OCI-LY7 (cell line): Measurements from ENCODE around the gene SSBP2. TPM values are rescaled to one million over a fixed set of nuclear protein-coding genes. Genes with fewer than 3 reads are reported as not detected.

ENCODE experiments used
- BruUV-seq: library from RNA; stranded (reverse); fragments of 400-500 nt; replicated peaks from 2 replicates; lab custom pipeline; 2021; lab: Mats Ljungman, UMichigan
- CTCF ChIA-PET: fragments of 300-600 bp; sonication (Branson Sonifier 250); formaldehyde crosslinking; loops from one replicate; lab custom pipeline; 2022; ENCODE audit warnings: antibody characterized with exemption; ENCODE audit not compliant: unreplicated experiment; lab: Charles Lee
- POLR2A ChIA-PET: fragments of 300-600 bp; sonication (Branson Sonifier 250); formaldehyde crosslinking; loops from one replicate; lab custom pipeline; 2022; ENCODE audit warnings: antibody characterized with exemption; lab: Charles Lee
- DNase-seq: peaks from one replicate; pipeline ENCODE4 v3.0.0-alpha.2; 2015; ENCODE audit warnings: low spot score
- H2AFZ ChIP-seq: fragments of 200-600 bp; sonication (generic), shearing (Covaris generic); 2 replicates; pipeline ENCODE4 v1.6.1; 2014; ENCODE audit warnings: mild to moderate bottlenecking, antibody characterized with exemption, low read length, moderate library complexity
- H3K27ac ChIP-seq: fragments of 200-600 bp; sonication (generic); 2 replicates; pipeline ENCODE4 v1.5.1; 2014; ENCODE audit warnings: mixed run types, low read depth, mild to moderate bottlenecking, moderate library complexity, low read length, inconsistent platforms; ENCODE audit not compliant: poor library complexity, severe bottlenecking
- H3K36me3 ChIP-seq: fragments of 200-600 bp; sonication (generic); 2 replicates; pipeline ENCODE4 v1.6.1; 2014; ENCODE audit warnings: mild to moderate bottlenecking, antibody characterized with exemption, low read length, moderate library complexity, mixed read lengths; ENCODE audit not compliant: insufficient read depth
- H3K4me1 ChIP-seq: fragments of 200-600 bp; sonication (generic); 2 replicates; pipeline ENCODE4 v1.5.1; 2014; ENCODE audit warnings: mild to moderate bottlenecking, low read length; ENCODE audit not compliant: insufficient read depth, poor library complexity, severe bottlenecking
- H3K4me2 ChIP-seq: fragments of 200-600 bp; sonication (generic); 2 replicates; pipeline ENCODE4 v1.6.1; 2014; ENCODE audit warnings: mild to moderate bottlenecking, low read length
- H3K4me3 ChIP-seq: fragments of 200-600 bp; sonication (generic); 2 replicates; pipeline ENCODE4 v1.5.1; 2014; ENCODE audit warnings: mild to moderate bottlenecking, low read depth, low read length; ENCODE audit not compliant: poor library complexity, severe bottlenecking
- H3K79me2 ChIP-seq: fragments of 200-600 bp; sonication (generic); 2 replicates; pipeline ENCODE4 v1.6.1; 2016; ENCODE audit warnings: low read depth, mild to moderate bottlenecking, low read length, moderate library complexity, mixed read lengths; ENCODE audit not compliant: insufficient read depth
- H3K9me2 ChIP-seq: fragments of 200-600 bp; sonication (generic); 2 replicates; pipeline ENCODE4 v1.6.1; 2016; ENCODE audit warnings: mild to moderate bottlenecking, low read length, mixed read lengths; ENCODE audit not compliant: insufficient read depth
- H3K9me3 ChIP-seq: fragments of 200-600 bp; sonication (generic); 2 replicates; pipeline ENCODE4 v1.6.1; 2014; ENCODE audit warnings: mild to moderate bottlenecking, mixed run types, low read length, mixed read lengths
- H4K20me1 ChIP-seq: fragments of 200-600 bp; sonication (generic); 2 replicates; pipeline ENCODE4 v1.6.1; 2014; ENCODE audit warnings: mild to moderate bottlenecking, antibody characterized with exemption, low read length, moderate library complexity, mixed read lengths; ENCODE audit not compliant: insufficient read depth
- EZH2phosphoT487 ChIP-seq: fragments of 200-600 bp; sonication (generic); IDR thresholded peaks from 2 replicates; pipeline ENCODE4 v1.6.1; 2018; ENCODE audit warnings: low read depth, borderline replicate concordance, mild to moderate bottlenecking, mixed run types, antibody characterized with exemption, low read length, moderate library complexity, mixed read lengths
- intact Hi-C: fragments of 100-400 bp; cut with micrococcal nuclease; formaldehyde crosslinking; loops from one replicate; pipeline ENCODE4 v1.10.0; 2022; ENCODE audit not compliant: unreplicated experiment
- total RNA-seq, 2 experiments: library from RNA; depleted of rRNA in 1 of 2; stranded (reverse); fragments of >200 nt in 1 of 2; shearing (Covaris generic) in 1 of 2; gene quantifications; 2 replicates each; pipeline ENCODE4 v1.2.3, GENCODE V29; 2014 to 2022
- TF ChIP-seq, protein P1 (sequence below): fragments of 200-600 bp; sonication (generic); conservative IDR thresholded peaks from 2 replicates; pipeline ENCODE4 v1.5.1; 2014; ENCODE audit warnings: mild to moderate bottlenecking, antibody characterized with exemption, low read length, moderate library complexity, mixed read lengths

Gene SSBP2
- total RNA-seq, 2 experiments from 2014 or later, result 140 to 172 TPM

DNA sequence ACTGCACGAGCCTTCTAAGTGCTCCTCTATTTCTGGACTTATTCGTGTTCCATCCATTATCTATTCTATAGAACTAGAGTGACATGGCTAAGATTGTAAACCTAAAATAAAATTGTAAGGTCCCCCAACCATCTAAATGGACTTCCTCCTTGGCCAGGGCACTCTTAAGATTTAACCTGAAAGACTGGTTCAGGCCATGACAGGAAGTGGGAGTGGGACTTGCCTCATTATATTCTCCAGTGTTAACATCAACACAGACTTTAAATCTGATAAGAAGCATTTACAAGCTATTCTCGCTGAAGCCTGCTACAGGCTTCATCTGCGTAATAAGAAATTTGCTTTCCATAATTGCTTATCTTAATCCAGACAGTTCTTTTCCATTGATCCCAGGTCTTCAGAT, 117.0 kb downstream of the SSBP2 start:
- peaks cover 70% of the 10 kb centered on the region for H3K36me3 ChIP-seq
- no peaks in the 10 kb centered on the region for H4K20me1 ChIP-seq
- no peaks in the 10 kb centered on the region for H3K9me2 ChIP-seq
- POLR2A ChIA-PET, result interaction anchor here (1.5 kb wide), 1 partner anchor 41 kb away, joined by 11 read pairs; no protein-coding TSS in a partner anchor
- TF ChIP-seq, protein P1, sequence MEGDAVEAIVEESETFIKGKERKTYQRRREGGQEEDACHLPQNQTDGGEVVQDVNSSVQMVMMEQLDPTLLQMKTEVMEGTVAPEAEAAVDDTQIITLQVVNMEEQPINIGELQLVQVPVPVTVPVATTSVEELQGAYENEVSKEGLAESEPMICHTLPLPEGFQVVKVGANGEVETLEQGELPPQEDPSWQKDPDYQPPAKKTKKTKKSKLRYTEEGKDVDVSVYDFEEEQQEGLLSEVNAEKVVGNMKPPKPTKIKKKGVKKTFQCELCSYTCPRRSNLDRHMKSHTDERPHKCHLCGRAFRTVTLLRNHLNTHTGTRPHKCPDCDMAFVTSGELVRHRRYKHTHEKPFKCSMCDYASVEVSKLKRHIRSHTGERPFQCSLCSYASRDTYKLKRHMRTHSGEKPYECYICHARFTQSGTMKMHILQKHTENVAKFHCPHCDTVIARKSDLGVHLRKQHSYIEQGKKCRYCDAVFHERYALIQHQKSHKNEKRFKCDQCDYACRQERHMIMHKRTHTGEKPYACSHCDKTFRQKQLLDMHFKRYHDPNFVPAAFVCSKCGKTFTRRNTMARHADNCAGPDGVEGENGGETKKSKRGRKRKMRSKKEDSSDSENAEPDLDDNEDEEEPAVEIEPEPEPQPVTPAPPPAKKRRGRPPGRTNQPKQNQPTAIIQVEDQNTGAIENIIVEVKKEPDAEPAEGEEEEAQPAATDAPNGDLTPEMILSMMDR, result no peak
- no peak for TF ChIP-seq EZH2phosphoT487
- peak overlapping the region; percentile 77 for H3K27ac ChIP-seq
- BruUV-seq, result no TSS peak
- intact Hi-C loops, result loop anchor here (2.0 to 10.0 kb wide), 3 partner anchors 115 to 221 kb away; no protein-coding TSS in a partner anchor
- H3K4me2 ChIP-seq, result peak overlapping the region; percentile 62
- CTCF ChIA-PET, result no interaction called here
- H3K4me1 ChIP-seq, result peaks cover 57% of the 10 kb centered on the region
- H3K9me3 ChIP-seq, result peaks cover 8% of the 10 kb centered on the region; the same call in 1 of the 2 replicates
- no peak overlapping the region for H3K4me3 ChIP-seq
- H2AFZ ChIP-seq, result no peak overlapping the region
- DNase-seq, result peak; percentile 30
- H3K79me2 ChIP-seq, result peaks cover 60% of the 10 kb centered on the region; the same call in 1 of the 2 replicates

DNA sequence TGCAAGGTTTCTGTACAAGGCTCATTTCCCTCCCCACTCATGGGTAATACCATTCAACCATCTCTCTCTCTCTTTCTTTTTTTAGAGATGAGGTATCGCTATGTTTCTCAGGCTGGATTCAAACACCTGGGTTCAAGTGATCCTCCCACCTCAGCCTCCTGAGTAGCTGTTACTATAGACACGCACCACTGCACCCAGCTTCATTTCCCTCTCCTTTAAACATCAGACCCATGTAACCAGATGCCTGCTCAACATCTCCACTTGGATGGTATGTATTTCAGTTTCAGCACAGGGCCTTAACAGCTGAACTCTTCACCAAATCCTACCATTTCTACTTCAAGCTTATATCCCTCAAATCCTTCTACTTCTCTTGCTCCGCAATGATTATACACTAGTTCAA, 117.4 kb downstream of the SSBP2 start:
- no peak for TF ChIP-seq EZH2phosphoT487
- TF ChIP-seq, protein P1, result no peak
- POLR2A ChIA-PET, result interaction anchor here (1.0 kb wide), 1 partner anchor 41 kb away, joined by 3 read pairs; no protein-coding TSS in a partner anchor
- Histone ChIP-seq H3K9me3 (peaks cover 8% of the 10 kb centered on the region; the same call in 1 of the 2 replicates), H3K4me1 (peaks cover 60% of the 10 kb centered on the region), H3K4me3 (no peak overlapping the region), H3K4me2 (peak overlapping the region; percentile 62), H2AFZ (no peak overlapping the region), H3K27ac (peak overlapping the region; percentile 77), H3K9me2 (no peaks in the 10 kb centered on the region), H3K36me3 (peaks cover 70% of the 10 kb centered on the region), H3K79me2 (peaks cover 56% of the 10 kb centered on the region; the same call in 1 of the 2 replicates), H4K20me1 (no peaks in the 10 kb centered on the region)
- intact Hi-C loops, result loop anchor here (2.0 to 10.0 kb wide), 3 partner anchors 115 to 221 kb away; no protein-coding TSS in a partner anchor
- peak; percentile 81 for DNase-seq
- CTCF ChIA-PET, result no interaction called here
- no TSS peak for BruUV-seq

DNA sequence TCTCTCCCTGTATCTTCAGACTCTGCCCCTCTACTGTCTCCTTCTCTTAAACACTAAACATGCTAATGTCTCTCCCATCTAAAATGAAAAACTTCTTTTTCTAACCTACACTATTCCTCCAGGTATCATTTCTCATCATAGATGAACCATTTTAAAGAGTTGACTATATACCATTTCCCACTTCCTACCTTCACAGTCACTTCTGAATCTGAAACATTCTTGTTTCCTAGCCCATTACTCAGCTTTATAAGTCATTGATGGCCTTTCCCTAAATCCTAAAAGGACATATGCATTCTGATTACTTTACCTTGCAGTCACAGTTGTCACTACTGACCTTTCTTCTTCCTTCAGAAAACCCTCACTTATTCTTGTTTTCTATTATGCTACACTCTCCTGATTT, 118.2 kb downstream of the SSBP2 start:
- peak overlapping the region; percentile 77 for H3K27ac ChIP-seq

More for the DNA sequence above, 118.2 kb downstream of the SSBP2 start:
- intact Hi-C loops, result loop anchor here (2.0 to 10.0 kb wide), 3 partner anchors 114 to 222 kb away; no protein-coding TSS in a partner anchor
- Histone ChIP-seq H2AFZ (no peak overlapping the region), H3K36me3 (peaks cover 78% of the 10 kb centered on the region), H3K4me2 (peak overlapping the region; percentile 62), H3K79me2 (peaks cover 52% of the 10 kb centered on the region; the same call in 1 of the 2 replicates), H3K9me2 (no peaks in the 10 kb centered on the region), H3K9me3 (peaks cover 8% of the 10 kb centered on the region; the same call in 1 of the 2 replicates), H3K4me3 (no peak overlapping the region), H4K20me1 (no peaks in the 10 kb centered on the region), H3K4me1 (peaks cover 60% of the 10 kb centered on the region)
- BruUV-seq, result no TSS peak
- DNase-seq, result no peak
- no peak for TF ChIP-seq EZH2phosphoT487
- TF ChIP-seq, protein P1, result no peak
- POLR2A ChIA-PET, result interaction anchor here (0.6 to 1.0 kb wide), 3 partner anchors 10 to 42 kb away, joined by 3 to 5 read pairs (median 4); no protein-coding TSS in a partner anchor
- CTCF ChIA-PET, result no interaction called here
